Measurements from ENCODE around the gene RBMS1. TPM values are rescaled to one million over a fixed set of nuclear protein-coding genes. Genes with fewer than 3 reads are reported as not detected.
A peak's percentile ranks its signal among the peaks of the same experiment; 100 is the strongest.

Gene RBMS1
- total RNA-seq, 1 donor: 111 TPM

DNA sequence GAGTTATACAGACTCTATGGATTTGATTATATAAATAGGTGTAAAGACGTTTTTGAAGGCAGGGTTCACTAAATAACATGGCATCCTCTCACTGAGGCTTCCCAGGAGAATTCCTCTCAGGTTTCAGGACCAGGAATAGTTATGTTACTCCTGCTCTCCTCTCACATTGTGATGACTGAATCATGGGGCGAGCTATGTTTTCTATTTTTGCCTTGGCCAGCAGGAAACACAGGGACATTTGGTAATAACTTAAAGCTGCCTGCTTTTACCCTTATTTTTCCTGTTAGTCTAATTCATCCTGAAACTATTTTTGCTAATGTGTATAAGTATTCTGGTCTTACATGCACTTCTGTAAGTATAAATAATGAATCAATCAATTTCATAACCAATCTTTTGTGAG lies 178.3 kb downstream of the RBMS1 start:
- Histone ChIP-seq H3K4me3 (ENCODE audit: insufficient read depth, low read length) (no peak overlapping the region), H4K20me1 (ENCODE audit: insufficient read depth, low read length) (no peaks in the 10 kb centered on the region), H3K36me3 (ENCODE audit: insufficient read depth, low read length) (peaks cover 21% of the 10 kb centered on the region), H2AFZ (ENCODE audit: low read length) (no peak overlapping the region), H3K27me3 (ENCODE audit: insufficient read depth, low read length) (no peaks in the 10 kb centered on the region), H3K4me2 (ENCODE audit: insufficient read depth, low read length) (no peak overlapping the region), H3K9me3 (ENCODE audit: low read depth, low read length) (no peaks in the 10 kb centered on the region), H3K4me1 (ENCODE audit: insufficient read depth, low read length) (peaks cover 29% of the 10 kb centered on the region), H3K79me2 (ENCODE audit: insufficient read depth, low read length) (peaks cover 60% of the 10 kb centered on the region), H3K27ac (ENCODE audit: low read depth, low read length) (peak overlapping the region; percentile 43)
- TF ChIP-seq, protein P1, sequence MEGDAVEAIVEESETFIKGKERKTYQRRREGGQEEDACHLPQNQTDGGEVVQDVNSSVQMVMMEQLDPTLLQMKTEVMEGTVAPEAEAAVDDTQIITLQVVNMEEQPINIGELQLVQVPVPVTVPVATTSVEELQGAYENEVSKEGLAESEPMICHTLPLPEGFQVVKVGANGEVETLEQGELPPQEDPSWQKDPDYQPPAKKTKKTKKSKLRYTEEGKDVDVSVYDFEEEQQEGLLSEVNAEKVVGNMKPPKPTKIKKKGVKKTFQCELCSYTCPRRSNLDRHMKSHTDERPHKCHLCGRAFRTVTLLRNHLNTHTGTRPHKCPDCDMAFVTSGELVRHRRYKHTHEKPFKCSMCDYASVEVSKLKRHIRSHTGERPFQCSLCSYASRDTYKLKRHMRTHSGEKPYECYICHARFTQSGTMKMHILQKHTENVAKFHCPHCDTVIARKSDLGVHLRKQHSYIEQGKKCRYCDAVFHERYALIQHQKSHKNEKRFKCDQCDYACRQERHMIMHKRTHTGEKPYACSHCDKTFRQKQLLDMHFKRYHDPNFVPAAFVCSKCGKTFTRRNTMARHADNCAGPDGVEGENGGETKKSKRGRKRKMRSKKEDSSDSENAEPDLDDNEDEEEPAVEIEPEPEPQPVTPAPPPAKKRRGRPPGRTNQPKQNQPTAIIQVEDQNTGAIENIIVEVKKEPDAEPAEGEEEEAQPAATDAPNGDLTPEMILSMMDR (IDR thresholded peaks at IDR 0.05; ENCODE audit: extremely low read depth, low read depth, low read length): no peak
- DNase-seq (ENCODE audit: insufficient read length, low spot score, missing footprints): no peak

DNA sequence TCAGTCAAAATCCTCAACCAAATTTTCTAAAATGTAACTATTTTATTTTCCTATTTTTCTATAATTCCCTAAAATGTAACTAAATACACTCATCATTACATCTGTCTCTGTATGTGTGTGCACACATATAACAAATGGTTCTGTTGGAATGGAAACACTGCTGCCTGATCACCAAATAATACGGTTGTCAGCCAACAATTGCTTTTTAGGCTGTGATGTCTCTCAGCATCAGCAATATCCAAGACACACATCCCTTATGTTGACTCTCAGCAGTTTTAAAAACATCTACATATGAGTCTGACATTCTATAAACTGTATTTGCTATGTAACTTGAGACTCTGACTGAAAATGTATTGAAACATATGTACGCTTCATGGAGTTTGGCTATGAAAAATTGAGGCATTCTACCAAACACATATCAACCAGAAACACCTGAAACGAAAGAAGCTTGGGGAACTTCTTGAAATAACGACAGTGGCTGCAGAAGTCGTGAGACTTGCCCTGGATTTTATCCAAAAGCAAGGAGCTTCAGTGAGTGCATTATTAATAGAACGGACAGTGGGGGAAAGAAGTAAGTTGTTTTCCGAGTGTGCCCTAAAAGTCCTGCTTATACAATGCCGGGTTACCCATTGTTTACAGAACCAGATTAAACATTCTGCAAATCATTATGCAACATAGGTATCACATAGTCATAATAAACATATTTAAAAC lies 183.3 kb downstream of the RBMS1 start:
- Histone ChIP-seq H2AFZ (ENCODE audit: low read length) (no peak overlapping the region), H3K9me3 (ENCODE audit: low read depth, low read length) (no peaks in the 10 kb centered on the region), H3K79me2 (ENCODE audit: insufficient read depth, low read length) (peaks cover 48% of the 10 kb centered on the region), H3K36me3 (ENCODE audit: insufficient read depth, low read length) (peaks cover 30% of the 10 kb centered on the region), H3K4me3 (ENCODE audit: insufficient read depth, low read length) (no peak overlapping the region), H3K27ac (ENCODE audit: low read depth, low read length) (peak overlapping the region; percentile 78), H4K20me1 (ENCODE audit: insufficient read depth, low read length) (peaks cover 7% of the 10 kb centered on the region), H3K4me2 (ENCODE audit: insufficient read depth, low read length) (no peak overlapping the region), H3K27me3 (ENCODE audit: insufficient read depth, low read length) (no peaks in the 10 kb centered on the region), H3K4me1 (ENCODE audit: insufficient read depth, low read length) (peaks cover 32% of the 10 kb centered on the region)
- DNase-seq (ENCODE audit: insufficient read length, low spot score, missing footprints): no peak
- TF ChIP-seq, protein P1 (IDR thresholded peaks at IDR 0.05; ENCODE audit: extremely low read depth, low read depth, low read length): no peak

DNA sequence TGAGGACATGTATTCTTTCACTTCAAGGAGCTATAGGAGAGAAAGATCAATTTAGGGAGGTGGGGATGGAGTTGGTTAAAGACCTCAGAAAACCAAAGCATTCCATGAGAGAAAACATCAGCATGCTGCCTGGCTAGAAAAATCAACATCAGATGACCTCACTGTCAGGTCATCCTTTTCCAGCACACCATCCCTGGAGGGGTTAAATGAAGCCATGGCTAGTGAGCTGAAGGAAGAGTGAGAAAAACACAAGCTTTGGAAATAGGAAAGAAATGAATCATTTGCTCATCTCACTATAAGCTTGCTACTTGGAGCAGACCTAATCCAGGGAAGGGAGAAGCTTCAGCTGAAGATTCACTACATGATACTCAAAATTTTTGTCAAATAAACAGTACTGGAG lies 184.0 kb downstream of the RBMS1 start:
- H3K27me3 ChIP-seq (ENCODE audit: insufficient read depth, low read length): no peaks in the 10 kb centered on the region
- H3K4me3 ChIP-seq (ENCODE audit: insufficient read depth, low read length): no peak overlapping the region
- H4K20me1 ChIP-seq (ENCODE audit: insufficient read depth, low read length): peaks cover 7% of the 10 kb centered on the region
- H3K9me3 ChIP-seq (ENCODE audit: low read depth, low read length): no peaks in the 10 kb centered on the region
- peak overlapping the region; percentile 15 for H3K4me2 ChIP-seq (ENCODE audit: insufficient read depth, low read length)
- DNase-seq (ENCODE audit: insufficient read length, low spot score, missing footprints): peak; percentile 44
- H3K27ac ChIP-seq (ENCODE audit: low read depth, low read length): peak overlapping the region; percentile 78
- TF ChIP-seq, protein P1 (IDR thresholded peaks at IDR 0.05; ENCODE audit: extremely low read depth, low read depth, low read length): no peak
- H2AFZ ChIP-seq (ENCODE audit: low read length): no peak overlapping the region
- peaks cover 30% of the 10 kb centered on the region for H3K36me3 ChIP-seq (ENCODE audit: insufficient read depth, low read length)
- H3K79me2 ChIP-seq (ENCODE audit: insufficient read depth, low read length): peaks cover 42% of the 10 kb centered on the region
- H3K4me1 ChIP-seq (ENCODE audit: insufficient read depth, low read length): peaks cover 31% of the 10 kb centered on the region

DNA sequence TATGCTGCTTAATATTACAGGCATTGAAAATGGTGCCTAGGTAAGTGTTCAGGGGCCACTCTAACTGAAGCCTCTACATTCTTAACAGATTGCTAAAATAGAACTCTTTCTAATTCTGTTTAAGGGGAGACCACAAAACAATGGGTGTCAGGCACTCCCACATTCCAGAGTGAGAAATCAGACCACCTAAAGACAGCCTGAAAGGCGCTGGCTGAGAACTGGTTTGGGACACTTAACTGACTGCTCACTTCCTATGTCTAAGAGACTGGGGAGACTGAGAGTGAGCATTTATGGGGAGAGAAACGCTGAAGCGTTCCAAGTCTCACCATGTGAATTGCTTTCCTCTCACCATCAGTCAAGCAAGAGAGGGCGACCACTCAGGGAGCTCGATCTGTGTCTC lies 184.7 kb downstream of the RBMS1 start:
- Histone ChIP-seq H3K4me1 (ENCODE audit: insufficient read depth, low read length) (peaks cover 31% of the 10 kb centered on the region), H3K36me3 (ENCODE audit: insufficient read depth, low read length) (peaks cover 30% of the 10 kb centered on the region), H4K20me1 (ENCODE audit: insufficient read depth, low read length) (peaks cover 7% of the 10 kb centered on the region), H3K79me2 (ENCODE audit: insufficient read depth, low read length) (peaks cover 43% of the 10 kb centered on the region), H3K4me2 (ENCODE audit: insufficient read depth, low read length) (peak overlapping the region; percentile 15), H3K9me3 (ENCODE audit: low read depth, low read length) (no peaks in the 10 kb centered on the region), H2AFZ (ENCODE audit: low read length) (no peak overlapping the region), H3K27me3 (ENCODE audit: insufficient read depth, low read length) (no peaks in the 10 kb centered on the region), H3K27ac (ENCODE audit: low read depth, low read length) (peak overlapping the region; percentile 78), H3K4me3 (ENCODE audit: insufficient read depth, low read length) (no peak overlapping the region)
- TF ChIP-seq, protein P1 (IDR thresholded peaks at IDR 0.05; ENCODE audit: extremely low read depth, low read depth, low read length): no peak
- no peak for DNase-seq (ENCODE audit: insufficient read length, low spot score, missing footprints)
